NOMO-1 treated with dmso at 0.1 percent for 144 hours (cell line): ENCODE data around the gene SPEF1.

ENCODE experiments used
- DNase-seq: peaks from one replicate; lab custom pipeline; 2025; ENCODE audit not compliant: unreplicated experiment; lab: John Stamatoyannopoulos, UW

The SPEF1 gene

GRCh38 chr20:3751305-3751674 is 30.0 kb downstream of the SPEF1 start:
- DNase-seq: no peak

DNA sequence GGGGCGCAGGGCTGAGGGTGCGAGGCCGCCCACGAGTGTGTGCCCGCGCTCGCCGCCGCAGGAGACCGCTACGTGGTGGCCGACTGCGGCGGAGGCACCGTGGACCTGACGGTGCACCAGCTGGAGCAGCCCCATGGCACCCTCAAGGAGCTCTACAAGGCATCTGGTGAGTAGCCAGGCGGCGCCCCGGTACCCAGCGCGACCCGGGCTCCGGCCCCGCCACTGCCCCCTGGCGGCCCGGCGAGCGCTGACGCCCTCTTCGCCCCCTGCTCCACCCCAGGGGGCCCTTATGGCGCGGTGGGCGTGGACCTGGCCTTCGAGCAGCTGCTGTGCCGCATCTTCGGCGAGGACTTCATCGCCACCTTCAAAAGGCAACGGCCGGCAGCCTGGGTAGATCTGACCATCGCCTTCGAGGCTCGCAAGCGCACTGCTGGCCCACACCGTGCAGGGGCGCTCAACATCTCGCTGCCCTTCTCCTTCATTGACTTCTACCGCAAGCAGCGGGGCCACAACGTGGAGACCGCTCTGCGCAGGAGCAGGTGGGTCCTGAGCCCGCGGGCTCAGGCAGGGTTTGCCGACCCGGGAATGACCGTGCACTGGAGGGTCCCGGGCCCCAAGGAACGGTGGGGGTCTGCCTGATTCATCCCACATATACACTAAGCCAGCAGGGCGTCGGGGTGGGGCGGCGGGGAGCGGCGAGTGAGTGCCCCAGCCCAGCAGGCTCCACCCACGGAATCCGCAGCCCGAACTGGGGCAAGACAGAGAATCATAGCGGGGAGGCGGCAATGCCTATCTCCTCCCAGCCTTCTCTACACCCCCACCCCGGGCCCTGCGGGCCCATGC is 31.3 kb downstream of the SPEF1 start:
- DNase-seq: no peak

GRCh38 chr20:3749087-3749688 is 32.1 kb downstream of the SPEF1 start:
- no peak for DNase-seq

GRCh38 chr20:3748073-3748472 is 33.2 kb downstream of the SPEF1 start:
- DNase-seq: no peak

GRCh38 chr20:3747471-3747870 is 33.8 kb downstream of the SPEF1 start:
- no peak for DNase-seq

DNA sequence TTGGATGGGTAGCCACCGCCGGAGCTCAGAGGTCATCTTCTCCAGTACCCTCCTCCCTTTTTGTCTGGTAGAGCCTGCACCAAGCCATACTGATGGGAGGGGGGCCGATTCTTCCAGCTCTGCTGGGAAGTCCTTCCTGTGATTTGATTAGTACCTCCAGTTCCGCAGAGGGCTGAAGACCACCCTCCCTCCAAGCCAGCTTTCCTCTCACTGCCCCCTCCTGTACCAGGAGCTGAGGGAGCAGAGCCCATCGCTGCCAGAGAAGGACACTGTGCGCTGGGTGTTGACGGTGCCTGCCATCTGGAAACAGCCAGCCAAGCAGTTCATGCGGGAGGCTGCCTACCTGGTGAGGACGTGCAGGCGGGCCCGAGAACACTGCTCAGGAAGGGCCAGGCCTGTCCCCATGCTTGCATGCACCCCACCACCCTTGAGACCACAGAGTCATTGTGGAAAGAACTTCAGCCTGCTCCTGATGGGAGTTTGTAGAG is 35.5 kb downstream of the SPEF1 start:
- no peak for DNase-seq

GRCh38 chr20:3744806-3745685 is 36.2 kb downstream of the SPEF1 start:
- no peak for DNase-seq

GRCh38 chr20:3744037-3744436 is 37.2 kb downstream of the SPEF1 start:
- DNase-seq: no peak

GRCh38 chr20:3743251-3743650 is 38.0 kb downstream of the SPEF1 start:
- DNase-seq: no peak

DNA sequence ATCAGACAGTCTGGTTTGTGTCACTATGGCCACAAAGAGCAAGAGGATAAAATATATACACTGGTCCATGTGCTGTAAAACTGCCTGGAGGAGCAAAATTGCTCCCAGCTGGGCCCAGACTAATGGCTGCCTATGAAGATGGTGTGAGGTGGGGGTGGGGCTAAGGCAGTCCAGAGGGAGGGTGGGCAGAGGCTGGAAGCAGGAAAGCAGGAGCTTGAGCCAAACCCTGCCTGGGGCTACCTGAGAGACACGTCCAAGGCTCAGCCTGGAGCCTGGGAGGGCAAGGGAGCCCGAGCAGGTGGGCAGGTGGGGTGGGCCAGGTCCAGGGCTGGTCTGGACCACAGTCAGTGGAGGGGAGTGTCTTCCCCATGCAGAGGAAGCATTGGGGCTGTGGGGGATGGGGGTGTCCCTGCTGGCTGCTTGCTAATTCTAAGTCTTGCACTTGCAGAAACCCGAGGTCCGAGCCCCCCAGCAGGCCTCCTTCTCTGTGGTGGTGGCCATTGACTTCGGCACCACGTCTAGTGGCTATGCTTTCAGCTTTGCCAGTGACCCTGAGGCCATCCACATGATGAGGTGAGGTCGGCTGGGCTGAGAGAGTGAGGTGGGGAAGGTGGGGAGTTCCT is 39.3 kb downstream of the SPEF1 start:
- no peak for DNase-seq

GRCh38 chr20:3740615-3741301 is 40.5 kb downstream of the SPEF1 start:
- DNase-seq: no peak

DNA sequence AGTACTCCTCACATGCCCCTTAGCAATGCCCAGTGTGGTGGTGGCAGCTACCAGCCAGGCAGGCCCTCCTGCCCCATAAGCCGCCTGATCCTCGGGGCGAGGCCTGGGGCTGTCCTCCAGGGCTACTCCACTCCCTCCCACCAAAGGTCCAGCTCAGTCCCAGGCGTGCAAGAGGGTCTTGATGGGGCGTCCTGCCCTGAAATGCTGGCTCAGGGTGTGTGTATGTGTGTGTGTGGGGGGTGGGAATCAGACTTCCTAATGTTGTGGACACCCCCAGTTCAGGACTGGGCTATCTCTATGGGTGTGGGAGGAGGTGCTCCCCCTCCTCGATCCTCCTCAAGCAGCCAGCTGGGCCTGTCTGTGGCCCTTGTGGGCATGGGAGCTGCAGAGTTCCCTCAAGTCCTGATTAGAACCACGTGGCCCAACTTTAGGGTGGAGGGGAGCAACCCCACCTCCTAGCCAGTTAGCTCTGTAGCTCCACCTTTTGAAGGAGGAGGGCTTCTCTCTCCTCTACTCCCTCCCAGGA is 41.3 kb downstream of the SPEF1 start:
- DNase-seq: no peak

GRCh38 chr20:3739054-3739925 is 42.0 kb downstream of the SPEF1 start:
- DNase-seq: no peak

DNA sequence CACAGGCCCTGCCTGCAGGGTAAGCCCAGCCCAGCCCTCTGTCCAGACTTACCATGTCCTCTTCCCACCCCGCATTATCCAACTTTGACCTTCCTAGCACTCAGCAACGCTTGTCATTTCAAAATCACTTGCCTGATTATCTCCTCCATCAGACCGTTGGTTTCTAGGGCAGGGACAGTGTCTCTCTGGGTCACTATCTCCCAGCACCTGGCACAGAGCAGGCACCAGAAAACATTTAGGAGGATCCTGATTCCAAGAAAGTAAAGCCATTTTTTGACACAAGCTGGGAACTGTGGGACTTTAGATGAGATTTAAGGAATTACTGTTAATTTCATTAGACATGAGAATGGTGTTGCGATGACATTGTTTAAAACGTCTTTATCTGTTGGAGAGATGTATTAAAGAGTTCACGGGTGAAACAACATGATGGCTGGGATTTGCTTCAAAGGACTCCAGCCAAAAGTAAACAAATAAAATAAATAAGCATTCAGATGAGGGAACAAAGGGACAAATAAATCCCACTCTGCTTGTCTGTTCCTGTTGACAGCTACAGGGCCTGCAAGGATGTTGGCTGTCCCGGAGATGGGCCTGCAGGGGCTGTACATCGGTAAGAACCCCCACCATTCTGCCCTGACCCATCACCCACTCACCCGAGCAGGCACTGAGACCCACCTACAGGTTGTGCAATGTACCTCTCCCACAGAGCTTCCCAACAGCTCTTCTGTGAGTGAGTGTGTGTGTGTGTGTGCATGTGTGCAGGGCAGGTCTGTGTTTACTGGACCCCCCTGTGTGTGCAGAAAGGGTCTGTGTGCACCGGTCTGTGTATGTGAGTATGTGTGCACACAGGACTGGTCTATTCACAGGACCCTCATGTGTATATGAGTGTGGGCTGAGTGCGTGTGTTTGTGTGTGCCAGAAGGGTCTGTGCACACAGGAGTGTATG is 42.9 kb downstream of the SPEF1 start:
- no peak for DNase-seq

DNA sequence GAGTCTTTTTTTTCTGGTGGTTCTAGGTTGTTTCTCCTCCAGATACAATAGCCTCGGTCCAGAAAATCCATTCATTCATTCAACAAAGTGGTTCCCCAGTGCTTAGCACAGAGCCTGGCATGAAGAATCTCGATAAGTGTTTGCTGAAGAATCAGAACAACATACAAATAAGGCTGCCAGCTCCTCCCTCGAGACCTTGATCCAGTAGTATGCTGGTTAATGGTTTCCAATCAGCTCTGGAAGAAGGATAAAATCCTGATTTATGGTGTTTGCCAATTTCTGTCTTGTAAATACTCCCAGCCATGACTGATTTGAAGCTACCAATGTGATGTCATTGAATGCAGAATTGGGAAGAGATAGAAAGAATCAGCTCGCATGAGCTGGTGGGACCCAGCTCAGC is 45.5 kb downstream of the SPEF1 start:
- no peak for DNase-seq

DNA sequence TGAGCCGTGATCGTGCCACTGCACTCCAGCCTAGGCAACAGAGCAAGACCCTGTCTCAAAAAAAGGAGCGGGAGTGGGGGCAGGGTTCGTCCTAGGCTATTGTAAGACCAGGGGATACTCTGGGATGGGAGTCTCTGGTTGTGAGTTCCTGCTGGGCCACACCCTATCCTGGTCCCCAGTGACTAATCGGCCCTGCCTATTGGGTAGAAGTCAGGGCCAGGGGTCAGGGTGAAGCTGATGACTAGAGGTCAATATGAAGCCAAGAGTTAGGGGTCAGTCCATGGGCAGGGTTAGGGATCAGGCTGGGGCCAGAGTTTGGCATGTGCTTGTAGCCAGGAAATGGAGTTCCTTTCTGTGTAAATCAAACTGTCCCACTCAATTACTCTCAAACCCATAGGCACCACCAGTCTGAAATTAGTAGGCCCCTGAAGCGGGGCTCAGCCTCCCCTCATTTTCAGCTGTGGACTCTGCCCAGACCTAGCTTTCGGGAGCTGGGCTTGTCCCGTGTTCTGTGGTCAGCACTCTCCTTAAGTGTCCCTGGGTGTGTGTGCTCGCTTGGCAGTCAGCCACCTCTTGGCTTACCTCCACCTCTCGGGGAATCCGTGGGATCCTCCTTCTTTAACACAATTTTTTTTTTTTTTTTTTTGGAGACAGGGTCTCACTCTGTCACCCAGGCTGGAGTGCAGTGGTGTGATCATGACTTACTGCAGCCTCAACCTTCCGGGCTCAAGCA is 47.0 kb downstream of the SPEF1 start:
- DNase-seq: no peak

DNA sequence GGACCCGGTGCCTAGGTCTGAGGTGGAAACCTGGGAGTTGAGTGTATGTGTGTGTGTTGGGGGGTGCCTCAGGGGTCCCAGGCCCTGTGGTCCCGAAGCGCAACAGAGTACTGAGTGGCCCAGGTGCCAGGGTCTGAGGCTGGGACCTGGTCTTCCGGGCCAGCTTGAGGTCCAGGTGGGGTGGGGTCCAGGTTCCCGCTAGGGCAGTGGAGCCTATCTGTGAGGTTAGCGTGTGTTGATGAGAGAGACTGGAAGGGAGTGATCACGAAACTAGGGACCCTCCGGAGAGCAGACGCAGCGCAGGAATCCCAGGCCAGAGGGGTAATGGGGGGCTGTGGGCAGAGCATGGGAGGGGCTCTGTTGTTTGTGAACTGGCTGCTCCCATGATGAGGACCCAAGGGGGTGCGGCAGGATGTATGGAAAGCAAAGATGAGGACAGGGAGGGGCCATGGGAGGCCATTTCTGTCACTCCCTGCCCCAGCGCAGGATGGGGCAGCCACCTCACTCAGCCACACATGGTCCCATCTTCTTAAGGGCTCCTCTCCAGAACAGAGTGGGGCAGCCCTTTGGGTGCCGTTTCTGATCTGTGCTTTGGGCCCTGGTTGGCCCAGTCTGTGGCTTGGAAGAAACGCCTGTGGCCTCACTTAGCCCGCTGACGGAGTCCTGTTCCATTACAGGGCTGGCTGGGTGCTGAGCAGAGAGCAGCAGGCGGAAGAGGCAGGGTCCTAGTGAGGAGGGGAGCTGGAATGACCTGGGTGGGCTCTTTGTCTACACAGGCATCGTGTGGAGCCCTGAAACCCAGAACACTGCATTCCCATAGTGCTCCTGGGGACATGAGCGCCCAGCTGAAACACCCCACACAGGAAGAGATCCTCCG is 47.9 kb downstream of the SPEF1 start:
- no peak for DNase-seq
